Neural cell (in vitro differentiated cells): Measurements from ENCODE around the gene SYPL2. TPM values are rescaled to one million over a fixed set of nuclear protein-coding genes. Genes with fewer than 3 reads are reported as not detected.

Experiments
- H2AFZ ChIP-seq: fragments of 200-600, 300-800 bp; sonication (generic), shearing (Covaris generic); 2 replicates; pipeline ENCODE4 v1.6.0; 2014; ENCODE audit warnings: low read depth, mild to moderate bottlenecking, antibody characterized with exemption, low read length, moderate library complexity
- H3F3A ChIP-seq: fragments of 200-600 bp; shearing (Covaris generic); 2 replicates; pipeline ENCODE4 v1.6.1; 2016; ENCODE audit warnings: mild to moderate bottlenecking, moderate library complexity, mixed read lengths, antibody characterized with exemption, low read length; ENCODE audit not compliant: insufficient read depth, poor library complexity, severe bottlenecking
- H3K27ac ChIP-seq: fragments of 200-600, 300-800 bp; sonication (generic), shearing (Covaris generic); 2 replicates; pipeline ENCODE4 v1.5.1; 2014; ENCODE audit warnings: mild to moderate bottlenecking, low read length, moderate library complexity
- H3K27me3 ChIP-seq: fragments of 300-800, 200-600 bp; sonication (generic), shearing (Covaris generic); 2 replicates; pipeline ENCODE4 v1.6.0; 2014; ENCODE audit warnings: mild to moderate bottlenecking, low read depth, low read length, moderate library complexity; ENCODE audit not compliant: insufficient read depth
- H3K36me3 ChIP-seq: fragments of 300-800, 200-600 bp; sonication (generic), shearing (Covaris generic); 2 replicates; pipeline ENCODE4 v1.5.1; 2014; ENCODE audit warnings: mild to moderate bottlenecking, antibody characterized with exemption, low read length, moderate library complexity; ENCODE audit not compliant: insufficient read depth
- H3K4me2 ChIP-seq: fragments of 300-800, 200-600 bp; sonication (generic), shearing (Covaris generic); 2 replicates; pipeline ENCODE4 v1.6.0; 2014; ENCODE audit warnings: mild to moderate bottlenecking, low read length
- H3K4me3 ChIP-seq: fragments of 300-800, 200-600 bp; sonication (generic), shearing (Covaris generic); 2 replicates; pipeline ENCODE4 v1.5.1; 2014; ENCODE audit warnings: mild to moderate bottlenecking, low read length, moderate library complexity
- H3K79me2 ChIP-seq: fragments of 200-600 bp; shearing (Covaris generic); replicated peaks from 2 replicates; pipeline ENCODE4 v1.6.0; 2014; ENCODE audit warnings: mild to moderate bottlenecking, low read length, moderate library complexity; ENCODE audit not compliant: insufficient read depth
- H3K9ac ChIP-seq: fragments of 300-800, 200-600 bp; sonication (generic), shearing (Covaris generic); 2 replicates; pipeline ENCODE4 v1.6.1; 2016; ENCODE audit warnings: mild to moderate bottlenecking, low read length, mixed read lengths
- H3K9me2 ChIP-seq: fragments of 200-600 bp; shearing (Covaris generic); 2 replicates; pipeline ENCODE4 v1.6.1; 2016; ENCODE audit warnings: mild to moderate bottlenecking, low read length, mixed read lengths; ENCODE audit not compliant: insufficient read depth
- H3K9me3 ChIP-seq: fragments of 200-600, 300-800 bp; sonication (generic), shearing (Covaris generic); 2 replicates; pipeline ENCODE4 v1.6.1; 2016; ENCODE audit warnings: mild to moderate bottlenecking, mixed run types, low read length, moderate library complexity, mixed read lengths
- H4K20me1 ChIP-seq: fragments of 200-600 bp; shearing (Covaris generic); 2 replicates; pipeline ENCODE4 v1.6.1; 2016; ENCODE audit warnings: mild to moderate bottlenecking, mixed run types; ENCODE audit not compliant: insufficient read depth
- EP300 ChIP-seq: fragments of 450-650 bp; conservative IDR thresholded peaks from 2 replicates; pipeline ENCODE4 v1.6.1; 2014; ENCODE audit warnings: antibody characterized with exemption, mild to moderate bottlenecking, moderate library complexity; ENCODE audit not compliant: poor library complexity, severe bottlenecking
- EZH2 ChIP-seq: fragments of 200-600, 300-800 bp; shearing (Covaris generic), sonication (generic); IDR thresholded peaks from 2 replicates; pipeline ENCODE4 v1.6.1; 2014; ENCODE audit warnings: antibody characterized with exemption, low read length, borderline replicate concordance, mild to moderate bottlenecking; ENCODE audit not compliant: insufficient read depth, poor library complexity, severe bottlenecking
- MXI1 ChIP-seq: fragments of 450-650 bp; conservative IDR thresholded peaks from 2 replicates; pipeline ENCODE4 v1.6.1; 2014; ENCODE audit warnings: antibody characterized with exemption, mild to moderate bottlenecking; ENCODE audit not compliant: poor library complexity, severe bottlenecking
- POLR2AphosphoS5 ChIP-seq: IDR thresholded peaks from 2 replicates; pipeline ENCODE4 v1.6.1; 2012
- RAD21 ChIP-seq: fragments of 450-650 bp; conservative IDR thresholded peaks from 2 replicates; pipeline ENCODE4 v1.6.1; 2014; ENCODE audit warnings: antibody characterized with exemption, mild to moderate bottlenecking, moderate library complexity
- REST ChIP-seq: IDR thresholded peaks from 2 replicates; pipeline ENCODE4 v1.6.1; 2012; ENCODE audit warnings: borderline replicate concordance
- SMC3 ChIP-seq: fragments of 450-650 bp; conservative IDR thresholded peaks from 2 replicates; pipeline ENCODE4 v1.6.1; 2014; ENCODE audit warnings: antibody characterized with exemption, mild to moderate bottlenecking, moderate library complexity; ENCODE audit not compliant: poor library complexity
- TAF1 ChIP-seq: IDR thresholded peaks from 2 replicates; pipeline ENCODE4 v1.6.1; 2012; ENCODE audit warnings: low read depth
- polyA plus RNA-seq: library from polyadenylated mRNA; depleted of rRNA; stranded (reverse); fragments of >200 nt; gene quantifications from 2 replicates; pipeline ENCODE4 v1.2.3, GENCODE V29; 2014
- TF ChIP-seq, protein P1 (sequence below): fragments of 450-650 bp; IDR thresholded peaks from 2 replicates; pipeline ENCODE4 v1.5.1; 2014; ENCODE audit warnings: antibody characterized with exemption, mild to moderate bottlenecking, moderate library complexity; ENCODE audit not compliant: poor library complexity, severe bottlenecking

SYPL2 gene
- polyA plus RNA-seq, 1 donor from 2014 or later, result not detected

DNA sequence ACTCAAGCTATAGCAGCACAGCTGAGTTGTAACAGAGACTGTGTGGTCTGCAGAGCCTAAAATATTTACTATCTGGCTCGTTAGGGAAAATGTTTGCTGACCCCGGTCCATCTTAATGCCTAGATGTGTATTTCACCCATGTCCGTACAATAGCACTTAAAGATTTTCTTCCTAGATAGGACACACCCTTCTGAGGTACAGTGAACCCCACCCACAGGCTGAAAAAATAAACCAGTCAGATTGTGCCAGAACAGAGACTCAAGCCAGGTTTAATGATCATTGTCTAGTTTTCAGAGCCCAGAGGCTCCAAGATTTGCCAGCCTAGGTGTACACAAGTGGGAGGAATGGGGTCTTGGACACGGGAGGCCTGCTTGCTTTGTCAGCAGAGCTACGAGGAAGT, 37.6 kb downstream of the SYPL2 start:
- no peaks in the 10 kb centered on the region for H3K79me2 ChIP-seq
- H4K20me1 ChIP-seq, result no peaks in the 10 kb centered on the region
- no peak overlapping the region for H2AFZ ChIP-seq
- H3K27ac ChIP-seq, result no peak overlapping the region
- H3K9me2 ChIP-seq, result no peaks in the 10 kb centered on the region
- H3K27me3 ChIP-seq, result no peaks in the 10 kb centered on the region
- no peak overlapping the region for H3K4me3 ChIP-seq
- H3F3A ChIP-seq, result no peaks in the 10 kb centered on the region
- TF ChIP-seq POLR2AphosphoS5, result no peak
- TF ChIP-seq RAD21, result no peak
- no peak for TF ChIP-seq SMC3
- no peak for TF ChIP-seq TAF1
- no peak for TF ChIP-seq MXI1
- TF ChIP-seq EZH2, result no peak
- no peak for TF ChIP-seq EP300
- TF ChIP-seq, protein P1, sequence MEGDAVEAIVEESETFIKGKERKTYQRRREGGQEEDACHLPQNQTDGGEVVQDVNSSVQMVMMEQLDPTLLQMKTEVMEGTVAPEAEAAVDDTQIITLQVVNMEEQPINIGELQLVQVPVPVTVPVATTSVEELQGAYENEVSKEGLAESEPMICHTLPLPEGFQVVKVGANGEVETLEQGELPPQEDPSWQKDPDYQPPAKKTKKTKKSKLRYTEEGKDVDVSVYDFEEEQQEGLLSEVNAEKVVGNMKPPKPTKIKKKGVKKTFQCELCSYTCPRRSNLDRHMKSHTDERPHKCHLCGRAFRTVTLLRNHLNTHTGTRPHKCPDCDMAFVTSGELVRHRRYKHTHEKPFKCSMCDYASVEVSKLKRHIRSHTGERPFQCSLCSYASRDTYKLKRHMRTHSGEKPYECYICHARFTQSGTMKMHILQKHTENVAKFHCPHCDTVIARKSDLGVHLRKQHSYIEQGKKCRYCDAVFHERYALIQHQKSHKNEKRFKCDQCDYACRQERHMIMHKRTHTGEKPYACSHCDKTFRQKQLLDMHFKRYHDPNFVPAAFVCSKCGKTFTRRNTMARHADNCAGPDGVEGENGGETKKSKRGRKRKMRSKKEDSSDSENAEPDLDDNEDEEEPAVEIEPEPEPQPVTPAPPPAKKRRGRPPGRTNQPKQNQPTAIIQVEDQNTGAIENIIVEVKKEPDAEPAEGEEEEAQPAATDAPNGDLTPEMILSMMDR, result no peak
- no peak for TF ChIP-seq REST
- H3K9ac ChIP-seq, result no peak overlapping the region
- no peaks in the 10 kb centered on the region for H3K36me3 ChIP-seq
- H3K9me3 ChIP-seq, result no peaks in the 10 kb centered on the region
- H3K4me2 ChIP-seq, result no peak overlapping the region

DNA sequence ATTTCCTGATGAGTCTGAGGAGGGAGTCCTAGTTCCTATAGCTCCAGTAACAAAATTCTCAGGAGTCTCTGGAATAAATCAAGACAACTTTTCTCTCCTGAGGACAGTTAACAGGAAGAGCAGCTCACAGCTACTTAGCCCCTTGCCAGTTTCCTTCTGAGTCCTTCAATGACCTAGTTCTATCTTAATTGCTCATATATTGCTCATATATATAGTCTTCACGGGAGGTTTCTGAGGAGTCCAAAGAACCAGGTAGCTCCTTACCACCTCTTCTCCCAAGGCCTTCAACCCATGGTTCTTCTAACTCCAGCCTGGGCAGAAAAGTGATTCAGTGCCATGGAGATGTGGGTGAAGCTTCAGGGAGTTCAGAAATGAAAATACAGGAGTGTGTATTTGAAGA, 38.6 kb downstream of the SYPL2 start:
- no peak overlapping the region for H3K4me2 ChIP-seq
- no peak overlapping the region for H3K9ac ChIP-seq
- H4K20me1 ChIP-seq, result no peaks in the 10 kb centered on the region
- H3K9me2 ChIP-seq, result no peaks in the 10 kb centered on the region
- H3F3A ChIP-seq, result no peaks in the 10 kb centered on the region
- no peaks in the 10 kb centered on the region for H3K9me3 ChIP-seq
- TF ChIP-seq, protein P1, result no peak
- TF ChIP-seq SMC3 (no peak), EP300 (no peak), MXI1 (no peak), POLR2AphosphoS5 (no peak), EZH2 (no peak), TAF1 (no peak), RAD21 (no peak), REST (no peak)
- no peaks in the 10 kb centered on the region for H3K36me3 ChIP-seq
- no peak overlapping the region for H3K4me3 ChIP-seq
- H3K27ac ChIP-seq, result no peak overlapping the region
- H3K27me3 ChIP-seq, result no peaks in the 10 kb centered on the region
- no peaks in the 10 kb centered on the region for H3K79me2 ChIP-seq
- no peak overlapping the region for H2AFZ ChIP-seq
